Breast epithelium (tissue), 4 donors: Measurements from ENCODE around the gene FHOD3. TPM values are rescaled to one million over a fixed set of nuclear protein-coding genes. Genes with fewer than 3 reads are reported as not detected.

Source experiments
- DNase-seq, 2 donors: peaks; one replicate each; pipeline ENCODE4 v3.0.0-alpha.2; 2019; ENCODE audit warnings: low spot score in 2 of 2
- H3K27ac ChIP-seq, 2 donors: fragments of 200-600 bp; sonication (generic) in 1 of 2; one replicate each; pipeline ENCODE4 v1.5.1; 2016 to 2019; ENCODE audit warnings: mild to moderate bottlenecking in 1 of 2
- H3K27me3 ChIP-seq, 2 donors: fragments of 200-600 bp; sonication (generic) in 1 of 2; one replicate each; pipeline versions ENCODE4 v1.5.1 to v1.6.0; 2017 to 2019; ENCODE audit warnings: control low read depth in 1 of 2, mild to moderate bottlenecking in 1 of 2
- H3K36me3 ChIP-seq: fragments of 200-600 bp; one replicate; pipeline ENCODE4 v1.5.1; 2019
- H3K4me1 ChIP-seq, 2 donors: fragments of 200-600 bp; sonication (generic); one replicate each; pipeline ENCODE4 v1.5.1; 2016 to 2019; ENCODE audit warnings: control low read depth in 1 of 2
- H3K4me3 ChIP-seq, 3 donors: fragments of 200-600 bp; sonication (generic); 1 replicate in 2 of 3; 2 replicates in 1 of 3; pipeline ENCODE4 v1.5.1; 2016 to 2019; ENCODE audit warnings: mild to moderate bottlenecking in 3 of 3, moderate library complexity in 2 of 3
- H3K9me3 ChIP-seq, 2 donors: fragments of 200-600 bp; sonication (generic) in 1 of 2; one replicate each; pipeline ENCODE4 v1.5.1; 2016 to 2019; ENCODE audit warnings: control low read depth in 1 of 2
- POLR2A ChIP-seq: fragments of 450-650 bp; IDR thresholded peaks from one replicate; pipeline ENCODE4 v1.6.1; 2016; ENCODE audit warnings: antibody characterized with exemption, mild to moderate bottlenecking, moderate library complexity
- POLR2AphosphoS5 ChIP-seq, 3 donors: sonication (generic); formaldehyde crosslinking; IDR thresholded peaks; one replicate each; pipeline ENCODE4 v1.6.1; 2017; ENCODE audit warnings: antibody characterized with exemption in 3 of 3
- intact Hi-C: fragments of 100-400 bp; cut with DNase I; formaldehyde crosslinking; loops from one replicate; pipeline ENCODE4 v1.15.1; 2023; ENCODE audit warnings: low total_unique reads
- total RNA-seq, 3 donors: library from RNA; depleted of rRNA; stranded (reverse); fragments of >200 nt; gene quantifications; one replicate each; pipeline ENCODE4 v1.1.0, GENCODE V29; 2016
- TF ChIP-seq, protein P1 (sequence below), 3 donors: fragments of 450-650 bp; IDR thresholded peaks; one replicate each; pipeline ENCODE4 v1.5.1; 2016 to 2017; ENCODE audit warnings: antibody characterized with exemption in 3 of 3, mild to moderate bottlenecking in 3 of 3, moderate library complexity in 3 of 3

Gene FHOD3
- total RNA-seq, 3 donors from 2014 or later, result 1.9 to 13.1 (median 13.0) TPM

DNA sequence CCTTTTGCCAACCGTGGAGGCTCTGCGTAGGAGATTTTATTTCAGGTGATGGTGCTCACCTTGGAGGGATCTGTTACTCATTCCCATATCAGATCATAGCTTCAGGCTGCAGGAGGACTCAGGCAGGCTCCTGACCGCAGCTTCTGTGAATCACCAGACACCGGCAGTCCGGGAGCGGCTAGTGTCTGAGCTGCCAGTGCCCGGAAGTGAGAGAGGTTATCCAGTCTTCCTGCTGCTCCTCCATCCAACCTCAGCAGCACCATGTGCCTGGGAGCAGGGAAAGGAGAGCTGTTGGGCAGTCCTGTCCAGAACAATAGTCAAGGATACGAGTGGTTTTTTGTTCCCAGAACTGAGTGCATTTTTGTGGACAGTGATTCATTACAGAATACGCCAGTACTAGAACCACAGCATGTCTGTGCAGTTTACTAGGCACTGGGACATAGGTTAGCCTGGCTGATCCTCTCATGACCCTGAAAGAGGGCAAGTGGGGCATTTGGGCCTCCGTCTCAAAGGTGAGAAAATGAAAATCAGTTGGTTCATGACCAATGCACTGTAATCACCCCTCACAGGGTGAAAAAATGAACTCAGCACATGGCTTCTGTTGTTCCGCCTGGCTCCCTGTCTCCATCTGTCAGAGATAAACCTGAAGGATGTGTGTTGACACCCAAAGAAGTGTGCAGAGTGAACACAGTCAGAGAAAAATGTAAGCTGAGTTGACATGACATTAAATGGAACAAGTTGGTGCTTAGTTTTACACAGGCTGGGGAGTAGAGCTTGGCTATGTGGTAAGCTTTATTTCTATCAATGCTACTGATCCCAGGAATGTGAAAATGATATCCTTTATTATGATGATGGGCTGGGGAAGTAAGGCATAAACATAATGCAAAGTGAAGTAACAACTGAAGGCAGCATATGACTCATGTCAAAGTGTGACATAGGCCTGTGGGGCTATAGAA lies 12.2 kb downstream of the FHOD3 start:
- Histone ChIP-seq H3K36me3 (no peaks in the 10 kb centered on the region), H3K4me3 (peak overlapping the region in 2 of 3 donors; percentile 3 to 41), H3K9me3 (no peaks in the 10 kb centered on the region), H3K4me1 (no peaks in the 10 kb centered on the region), H3K27ac (peak overlapping the region; percentile 69 to 89), H3K27me3 (no peaks in the 10 kb centered on the region)
- no peak for TF ChIP-seq POLR2A
- TF ChIP-seq, protein P1, sequence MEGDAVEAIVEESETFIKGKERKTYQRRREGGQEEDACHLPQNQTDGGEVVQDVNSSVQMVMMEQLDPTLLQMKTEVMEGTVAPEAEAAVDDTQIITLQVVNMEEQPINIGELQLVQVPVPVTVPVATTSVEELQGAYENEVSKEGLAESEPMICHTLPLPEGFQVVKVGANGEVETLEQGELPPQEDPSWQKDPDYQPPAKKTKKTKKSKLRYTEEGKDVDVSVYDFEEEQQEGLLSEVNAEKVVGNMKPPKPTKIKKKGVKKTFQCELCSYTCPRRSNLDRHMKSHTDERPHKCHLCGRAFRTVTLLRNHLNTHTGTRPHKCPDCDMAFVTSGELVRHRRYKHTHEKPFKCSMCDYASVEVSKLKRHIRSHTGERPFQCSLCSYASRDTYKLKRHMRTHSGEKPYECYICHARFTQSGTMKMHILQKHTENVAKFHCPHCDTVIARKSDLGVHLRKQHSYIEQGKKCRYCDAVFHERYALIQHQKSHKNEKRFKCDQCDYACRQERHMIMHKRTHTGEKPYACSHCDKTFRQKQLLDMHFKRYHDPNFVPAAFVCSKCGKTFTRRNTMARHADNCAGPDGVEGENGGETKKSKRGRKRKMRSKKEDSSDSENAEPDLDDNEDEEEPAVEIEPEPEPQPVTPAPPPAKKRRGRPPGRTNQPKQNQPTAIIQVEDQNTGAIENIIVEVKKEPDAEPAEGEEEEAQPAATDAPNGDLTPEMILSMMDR (IDR thresholded peaks at IDR 0.05), result no peak
- no peak for TF ChIP-seq POLR2AphosphoS5 (IDR thresholded peaks at IDR 0.05)
- intact Hi-C loops, result loop anchor here (10.0 kb wide), 1 partner anchor 1805 kb away; no protein-coding TSS in a partner anchor
- DNase-seq, result peak; percentile 77 to 82

DNA sequence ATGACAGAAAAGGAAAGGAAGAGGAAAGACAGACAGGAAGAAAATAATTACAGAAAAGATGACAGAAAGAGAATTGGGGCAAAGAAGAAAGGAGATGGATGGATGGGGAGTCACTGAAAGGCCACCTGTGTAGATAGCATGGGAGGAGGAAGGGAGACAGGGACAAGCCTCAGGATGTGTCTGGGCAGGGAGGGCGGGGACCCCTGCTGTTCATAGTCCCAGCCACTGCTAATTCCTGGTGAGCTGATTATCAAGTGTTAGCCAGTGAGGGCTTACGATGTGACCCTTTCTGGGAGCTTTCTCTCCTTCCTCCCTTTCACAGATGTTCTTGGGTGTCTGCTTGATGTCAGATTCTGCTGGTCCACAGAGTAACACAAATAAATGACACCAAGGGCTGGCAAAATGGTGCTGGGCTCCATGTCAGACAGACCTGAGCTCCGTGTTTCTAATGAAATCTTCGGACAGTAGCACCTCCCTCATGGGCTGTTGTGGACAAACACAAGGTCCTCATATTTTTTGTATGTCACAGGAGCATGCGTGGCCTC lies 13.6 kb downstream of the FHOD3 start:
- intact Hi-C loops, result loop anchor here (10.0 kb wide), 1 partner anchor 1806 kb away; no protein-coding TSS in a partner anchor
- Histone ChIP-seq H3K27ac (no peak overlapping the region), H3K27me3 (no peaks in the 10 kb centered on the region), H3K4me3 (no peak overlapping the region), H3K4me1 (no peaks in the 10 kb centered on the region), H3K9me3 (no peaks in the 10 kb centered on the region), H3K36me3 (no peaks in the 10 kb centered on the region)
- no peak for DNase-seq
- TF ChIP-seq POLR2A (no peak), POLR2AphosphoS5 (IDR thresholded peaks at IDR 0.05) (no peak)
- TF ChIP-seq, protein P1 (IDR thresholded peaks at IDR 0.05), result no peak

DNA sequence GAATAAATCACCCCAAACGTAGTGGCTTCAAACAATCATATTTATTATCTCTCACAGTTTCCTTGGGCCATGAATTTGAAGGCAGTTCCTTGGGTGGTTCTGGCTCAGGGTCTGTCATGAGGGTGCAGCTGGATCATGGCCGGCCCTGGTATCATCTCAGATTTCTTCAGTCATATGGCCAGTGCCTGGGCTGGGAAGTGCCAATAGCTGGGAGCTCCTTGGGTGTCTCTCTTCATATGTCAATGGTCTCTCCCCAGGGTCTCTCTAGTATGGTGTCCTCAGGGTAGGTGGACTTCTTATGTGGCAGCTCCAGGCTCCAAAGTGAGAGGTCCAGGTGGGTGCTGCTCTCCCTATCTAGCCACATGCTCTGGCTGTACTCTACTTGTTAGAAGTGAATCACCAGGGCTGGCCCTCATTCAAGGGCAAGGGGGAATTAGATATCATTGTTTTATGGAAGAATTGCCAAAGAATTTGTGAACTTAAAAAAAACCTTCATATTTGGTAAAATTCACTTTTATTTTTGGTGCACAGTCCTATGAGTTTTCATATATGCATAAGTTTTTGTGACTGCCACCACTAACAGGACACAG lies 15.4 kb downstream of the FHOD3 start:
- H3K27ac ChIP-seq, result no peak overlapping the region
- H3K36me3 ChIP-seq, result no peaks in the 10 kb centered on the region
- DNase-seq, result no peak
- H3K9me3 ChIP-seq, result peaks cover 0 to 1% of the 10 kb centered on the region in 2 donors
- H3K27me3 ChIP-seq, result no peaks in the 10 kb centered on the region
- TF ChIP-seq POLR2AphosphoS5 (IDR thresholded peaks at IDR 0.05) (no peak), POLR2A (no peak)
- TF ChIP-seq, protein P1 (IDR thresholded peaks at IDR 0.05), result no peak
- intact Hi-C loops, result loop anchor here (10.0 kb wide), 1 partner anchor 1808 kb away; no protein-coding TSS in a partner anchor
- no peak overlapping the region for H3K4me3 ChIP-seq
- no peaks in the 10 kb centered on the region for H3K4me1 ChIP-seq

DNA sequence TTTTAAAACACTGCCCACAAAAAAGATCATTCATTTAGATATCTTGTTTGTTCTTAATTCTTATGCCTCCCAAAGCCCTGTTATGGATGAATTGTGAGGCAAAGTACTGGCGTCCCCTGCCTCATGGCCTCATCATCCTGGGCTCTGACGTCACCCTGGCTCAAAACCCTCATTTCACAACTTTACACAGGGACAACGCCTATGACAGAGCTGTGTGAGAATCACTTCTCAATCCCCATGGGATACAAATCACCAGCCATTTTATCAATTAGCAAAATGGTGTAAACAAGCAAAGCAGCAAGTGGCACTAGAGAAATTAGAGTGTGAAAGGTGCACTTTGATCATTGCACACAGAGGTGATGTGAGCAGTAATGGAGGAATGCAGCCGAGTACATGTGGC lies 16.6 kb downstream of the FHOD3 start:
- TF ChIP-seq POLR2AphosphoS5 (IDR thresholded peaks at IDR 0.05) (no peak), POLR2A (no peak)
- TF ChIP-seq, protein P1 (IDR thresholded peaks at IDR 0.05), result no peak
- no peak for DNase-seq
- H3K4me3 ChIP-seq, result no peak overlapping the region
- H3K36me3 ChIP-seq, result no peaks in the 10 kb centered on the region
- no peaks in the 10 kb centered on the region for H3K4me1 ChIP-seq
- H3K9me3 ChIP-seq, result peaks cover 0 to 13% of the 10 kb centered on the region in 2 donors
- intact Hi-C loops, result loop anchor here (10.0 kb wide), 1 partner anchor 1809 kb away; no protein-coding TSS in a partner anchor
- no peak overlapping the region for H3K27ac ChIP-seq
- H3K27me3 ChIP-seq, result no peaks in the 10 kb centered on the region
